ENCODE data around the gene TAC3. TPM values are rescaled to one million over a fixed set of nuclear protein-coding genes. Genes with fewer than 3 reads are reported as not detected.

Gene TAC3
- total RNA-seq, 6 experiments from 2014 or later = not detected

- DNase-seq = no peak
- Histone ChIP-seq H3K4me1 (peaks cover 0 to 22% (median 10%) of the 10 kb centered on the region in 4 donors), H3K36me3 (peaks cover 0 to 16% (median 8%) of the 10 kb centered on the region in 4 donors), H3K27me3 (no peaks in the 10 kb centered on the region), H3K9me3 (no peaks in the 10 kb centered on the region), H3K4me3 (no peak overlapping the region), H3K27ac (no peak overlapping the region)
- no peak for ATAC-seq
- no peak for TF ChIP-seq CTCF (IDR thresholded peaks at IDR 0.05)
- no peak for TF ChIP-seq POLR2A (IDR thresholded peaks at IDR 0.05)
- 45% methylated on average over 4 of the region's 4 CpGs for WGBS (ENCODE audit: insufficient coverage, low coverage, low lambda C conversion rate, missing lambda C conversion rate)
- intact Hi-C loops (cut with DNase I) = no loop called here
Observed at GRCh38 chr12:56998981-56999380, 17.3 kb downstream of the TAC3 start.

GRCh38 chr12:56998316-56998715 is 18.0 kb downstream of the TAC3 start:
- no peak for TF ChIP-seq CTCF (IDR thresholded peaks at IDR 0.05)
- TF ChIP-seq POLR2A (IDR thresholded peaks at IDR 0.05) = no peak
- Histone ChIP-seq H3K27ac (no peak overlapping the region), H3K4me1 (peaks cover 0 to 23% (median 10%) of the 10 kb centered on the region in 4 donors), H3K4me3 (no peak overlapping the region), H3K27me3 (no peaks in the 10 kb centered on the region), H3K36me3 (peaks cover 0 to 9% (median 4%) of the 10 kb centered on the region in 4 donors), H3K9me3 (no peaks in the 10 kb centered on the region)
- DNase-seq = no peak
- intact Hi-C loops (cut with DNase I) = no loop called here
- ATAC-seq = no peak
- 87% methylated on average over 5 of the region's 6 CpGs for WGBS (ENCODE audit: insufficient coverage, low coverage, low lambda C conversion rate, missing lambda C conversion rate)

DNA sequence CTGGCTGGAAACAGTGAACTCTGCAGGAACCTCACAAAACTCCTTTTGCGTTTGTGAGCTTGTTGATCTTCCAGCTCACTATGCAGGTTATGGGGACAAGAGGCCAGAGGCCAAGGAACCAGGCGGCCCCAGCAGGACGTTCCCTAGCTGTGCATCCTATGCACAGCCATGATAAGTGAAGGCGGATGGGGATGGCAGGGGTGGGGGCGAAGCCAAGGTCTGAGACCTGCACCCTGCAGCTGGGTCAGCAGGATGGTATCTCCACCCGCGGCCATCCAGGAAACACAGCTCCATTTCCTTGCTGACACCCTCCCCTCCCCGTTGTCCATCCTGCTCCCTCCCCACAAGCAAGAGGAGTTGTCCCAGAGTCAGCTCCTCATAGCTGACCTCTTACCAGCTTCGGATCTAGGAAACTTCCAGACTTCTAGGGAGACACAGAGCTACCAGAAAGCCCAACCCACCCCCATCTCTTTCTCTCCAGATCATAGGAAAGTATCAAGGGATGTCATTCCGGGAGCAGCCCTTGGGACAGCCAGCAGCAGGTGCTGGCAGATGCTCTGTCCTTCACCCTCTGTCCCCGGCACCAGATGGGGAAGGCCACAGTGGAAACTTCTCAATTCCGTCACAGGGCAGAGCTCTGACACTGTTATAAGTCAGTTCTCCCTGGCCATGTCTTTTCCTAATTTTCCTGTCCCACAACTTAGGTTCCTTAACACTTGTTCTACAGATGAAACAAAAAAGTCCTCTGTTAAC is 19.4 kb downstream of the TAC3 start:
- Histone ChIP-seq H3K36me3 (no peaks in the 10 kb centered on the region), H3K27ac (peak overlapping the region in 1 of 3 donors; percentile 8), H3K4me3 (no peak overlapping the region), H3K27me3 (no peaks in the 10 kb centered on the region), H3K9me3 (no peaks in the 10 kb centered on the region), H3K4me1 (peaks cover 0 to 23% (median 6%) of the 10 kb centered on the region in 4 donors)
- intact Hi-C loops (cut with DNase I) = no loop called here
- DNase-seq = peak in 2 of 3 donors; percentile 37 to 68
- TF ChIP-seq CTCF (IDR thresholded peaks at IDR 0.05) (no peak), POLR2A (IDR thresholded peaks at IDR 0.05) (no peak)
- ATAC-seq = peak; percentile 12 to 67 (median 36)
- WGBS (ENCODE audit: insufficient coverage, low coverage, low lambda C conversion rate, missing lambda C conversion rate) = 65% methylated on average over 6 of the region's 12 CpGs

DNA sequence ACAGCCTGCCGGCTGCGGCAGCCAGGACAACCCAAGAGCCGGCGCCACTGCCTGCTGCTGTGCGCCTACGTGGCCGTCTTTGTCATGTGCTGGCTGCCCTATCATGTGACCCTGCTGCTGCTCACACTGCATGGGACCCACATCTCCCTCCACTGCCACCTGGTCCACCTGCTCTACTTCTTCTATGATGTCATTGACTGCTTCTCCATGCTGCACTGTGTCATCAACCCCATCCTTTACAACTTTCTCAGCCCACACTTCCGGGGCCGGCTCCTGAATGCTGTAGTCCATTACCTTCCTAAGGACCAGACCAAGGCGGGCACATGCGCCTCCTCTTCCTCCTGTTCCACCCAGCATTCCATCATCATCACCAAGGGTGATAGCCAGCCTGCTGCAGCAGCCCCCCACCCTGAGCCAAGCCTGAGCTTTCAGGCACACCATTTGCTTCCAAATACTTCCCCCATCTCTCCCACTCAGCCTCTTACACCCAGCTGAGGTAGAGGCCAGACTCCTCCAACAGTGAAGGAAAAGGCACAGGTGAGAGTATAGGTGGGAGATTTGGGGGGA is 20.3 kb downstream of the TAC3 start:
- H3K36me3 ChIP-seq = no peaks in the 10 kb centered on the region
- 100% methylated on average over 2 of the region's 11 CpGs for WGBS (ENCODE audit: insufficient coverage, low coverage, low lambda C conversion rate, missing lambda C conversion rate)
- no peak for TF ChIP-seq CTCF (IDR thresholded peaks at IDR 0.05)
- no peak for TF ChIP-seq POLR2A (IDR thresholded peaks at IDR 0.05)
- DNase-seq (no peak), ATAC-seq (no peak)
- intact Hi-C loops (cut with DNase I) = no loop called here
- peak overlapping the region in 1 of 3 donors; percentile 7 for H3K4me3 ChIP-seq
- H3K9me3 ChIP-seq = no peaks in the 10 kb centered on the region
- H3K27ac ChIP-seq = peak overlapping the region in 2 of 3 donors; percentile 13 to 28
- H3K4me1 ChIP-seq = peaks cover 0 to 24% (median 9%) of the 10 kb centered on the region in 4 donors
- H3K27me3 ChIP-seq = no peaks in the 10 kb centered on the region

Data from right lobe of liver (tissue), 6 donors.